Cerebellar cortex (tissue), 1 donor: ENCODE measurements around the gene KAT8.

Experiments
- DNase-seq: peaks from one replicate; pipeline ENCODE4 v3.0.0-alpha.2; 2015; ENCODE audit warnings: low spot score

The KAT8 gene

GRCh38 chr16:31108035-31108793, 9.2 kb upstream of the KAT8 start, which contains the start of gene BCKDK:
Gene BCKDK, plus strand, starts transcription at chr16:31108386. Its CDS starts 838 bp downstream, at chr16:31109224.
- DNase-seq = peak; percentile 81

- no peak for DNase-seq
Observed at GRCh38 chr16:31108794-31109558, 8.5 kb upstream of the KAT8 start.

- DNase-seq = no peak
Observed at GRCh38 chr16:31109622-31110021, 7.8 kb upstream of the KAT8 start.

GRCh38 chr16:31110106-31111034, 7.1 kb upstream of the KAT8 start:
- DNase-seq = no peak

- no peak for DNase-seq
Observed at GRCh38 chr16:31111881-31112466, 5.5 kb upstream of the KAT8 start.

- DNase-seq = no peak
Observed at GRCh38 chr16:31112711-31113110, 4.8 kb upstream of the KAT8 start.

GRCh38 chr16:31113121-31114120, 4.0 kb upstream of the KAT8 start:
- DNase-seq = no peak

- no peak for DNase-seq
Observed at GRCh38 chr16:31114468-31114867, 3.0 kb upstream of the KAT8 start.

GRCh38 chr16:31118223-31119155, 1.0 kb downstream of the KAT8 start:
- no peak for DNase-seq

GRCh38 chr16:31120129-31120528, 2.7 kb downstream of the KAT8 start:
- no peak for DNase-seq

- DNase-seq = no peak
Observed at GRCh38 chr16:31125844-31126243, 8.4 kb downstream of the KAT8 start.

GRCh38 chr16:31127182-31127581, 9.7 kb downstream of the KAT8 start:
- DNase-seq = no peak

GRCh38 chr16:31128711-31129567, 11.5 kb downstream of the KAT8 start:
- DNase-seq = no peak

- DNase-seq = no peak
Observed at GRCh38 chr16:31129568-31130335, 12.3 kb downstream of the KAT8 start.

GRCh38 chr16:31130336-31130891, 12.9 kb downstream of the KAT8 start:
- DNase-seq = no peak

- DNase-seq = no peak
Observed at GRCh38 chr16:31130899-31131298, 13.4 kb downstream of the KAT8 start.

GRCh38 chr16:31131416-31131815, 14.0 kb downstream of the KAT8 start:
- no peak for DNase-seq
